Esophagus squamous epithelium (tissue), 5 donors: Measurements from ENCODE around the gene FFAR1. TPM values are rescaled to one million over a fixed set of nuclear protein-coding genes. Genes with fewer than 3 reads are reported as not detected.
A peak's percentile ranks its signal among the peaks of the same experiment; 100 is the strongest.

Source experiments
- DNase-seq: peaks from one replicate; lab custom pipeline; 2025; lab: John Stamatoyannopoulos, UW
- H3K27ac ChIP-seq, 4 donors: fragments of 200-600 bp; sonication (generic); one replicate each; pipeline ENCODE4 v1.5.1; 2016 to 2019; ENCODE audit warnings: mild to moderate bottlenecking in 1 of 4
- H3K27me3 ChIP-seq, 4 donors: fragments of 200-600 bp; sonication (generic); 1 replicate in 3 of 4; 2 replicates in 1 of 4; pipeline versions ENCODE4 v1.5.1 to v1.6.0; 2017 to 2021; ENCODE audit warnings: antibody characterized with exemption in 1 of 4
- H3K36me3 ChIP-seq, 3 donors: fragments of 200-600 bp; sonication (generic); one replicate each; pipeline ENCODE4 v1.5.1; 2016 to 2019
- H3K4me1 ChIP-seq, 3 donors: fragments of 200-600 bp; sonication (generic); one replicate each; pipeline ENCODE4 v1.5.1; 2017 to 2019
- H3K4me3 ChIP-seq, 4 donors: fragments of 200-600 bp; sonication (generic); 1 replicate in 3 of 4; 2 replicates in 1 of 4; pipeline ENCODE4 v1.5.1; 2016 to 2019; ENCODE audit warnings: mild to moderate bottlenecking in 2 of 4, moderate library complexity in 1 of 4
- H3K9me3 ChIP-seq, 3 donors: fragments of 200-600 bp; sonication (generic); one replicate each; pipeline ENCODE4 v1.5.1; 2016 to 2019
- CTCF ChIP-seq, 6 experiments: fragments of 450-650 bp in 4 of 6; fragments of 200-600 bp in 2 of 6; sonication (generic) in 2 of 6; IDR thresholded peaks; one replicate each; pipeline ENCODE4 v1.5.1; 2016 to 2019; ENCODE audit warnings: antibody characterized with exemption in 6 of 6, mild to moderate bottlenecking in 4 of 6, moderate library complexity in 4 of 6
- POLR2A ChIP-seq, 4 donors: fragments of 450-650 bp; IDR thresholded peaks; one replicate each; pipeline ENCODE4 v1.6.1; 2017; ENCODE audit warnings: antibody characterized with exemption in 4 of 4, mild to moderate bottlenecking in 4 of 4, moderate library complexity in 3 of 4
- WGBS, 2 donors: methylation state at CpG; one replicate each; pipeline ENCODE4 v1.1.5; 2018; 5-methylcytosine and 5-hydroxymethylcytosine counted together
- intact Hi-C: fragments of 100-400 bp; cut with DNase I; formaldehyde crosslinking; loops from one replicate; pipeline ENCODE4 v1.15.0; 2022
- total RNA-seq, 4 donors: library from RNA; depleted of rRNA; stranded (reverse); fragments of >200 nt; gene quantifications; one replicate each; pipeline ENCODE4 v1.1.0, GENCODE V29; 2016
- donor health status: DM: yes; HTN: yes; CAD: no.

Gene FFAR1
- total RNA-seq, 4 donors from 2014 or later = not detected

- Histone ChIP-seq H3K4me3 (no peak overlapping the region), H3K36me3 (no peaks in the 10 kb centered on the region), H3K4me1 (peaks cover 2 to 22% (median 5%) of the 10 kb centered on the region in 3 donors), H3K27ac (no peak overlapping the region), H3K27me3 (peaks cover 0 to 34% (median 0%) of the 10 kb centered on the region in 4 donors), H3K9me3 (no peaks in the 10 kb centered on the region)
- DNase-seq = no peak
- intact Hi-C loops = no loop called here
- 64 to 80% methylated on average over 5 to 6 of the region's 9 CpGs for WGBS, 2 donors
- TF ChIP-seq POLR2A (IDR thresholded peaks at IDR 0.05) (no peak), CTCF (IDR thresholded peaks at IDR 0.05) (no peak)
Observed at GRCh38 chr19:35315883-35316282, 31.8 kb upstream of the FFAR1 start.

GRCh38 chr19:35316560-35316959 is 31.1 kb upstream of the FFAR1 start:
- Histone ChIP-seq H3K4me3 (no peak overlapping the region), H3K9me3 (no peaks in the 10 kb centered on the region), H3K27me3 (peaks cover 0 to 36% (median 0%) of the 10 kb centered on the region in 4 donors), H3K36me3 (no peaks in the 10 kb centered on the region), H3K27ac (no peak overlapping the region), H3K4me1 (peaks cover 2 to 22% (median 5%) of the 10 kb centered on the region in 3 donors)
- intact Hi-C loops = no loop called here
- no peak for DNase-seq
- 66 to 81% methylated on average over 9 of the region's 9 CpGs for WGBS, 2 donors
- TF ChIP-seq POLR2A (IDR thresholded peaks at IDR 0.05) = no peak
- TF ChIP-seq CTCF (IDR thresholded peaks at IDR 0.05) = no peak

GRCh38 chr19:35317464-35318043 is 30.1 kb upstream of the FFAR1 start:
- TF ChIP-seq CTCF (IDR thresholded peaks at IDR 0.05) (no peak), POLR2A (IDR thresholded peaks at IDR 0.05) (no peak)
- Histone ChIP-seq H3K9me3 (peaks cover 0 to 8% (median 0%) of the 10 kb centered on the region in 3 donors), H3K4me3 (no peak overlapping the region), H3K36me3 (no peaks in the 10 kb centered on the region), H3K27ac (peak overlapping the region in 3 of 4 donors; percentile 9 to 37 (median 14)), H3K27me3 (peaks cover 0 to 27% (median 0%) of the 10 kb centered on the region in 4 donors), H3K4me1 (peaks cover 2 to 22% (median 5%) of the 10 kb centered on the region in 3 donors)
- DNase-seq = no peak
- 63 to 85% methylated on average over 5 to 7 of the region's 7 CpGs for whole genome bisulfite sequencing, 2 donors
- intact Hi-C loops = no loop called here

GRCh38 chr19:35318679-35319448 is 28.8 kb upstream of the FFAR1 start:
- 38 to 39% methylated on average over 15 to 16 of the region's 16 CpGs for WGBS, 2 donors
- H3K27me3 ChIP-seq = peaks cover 0 to 16% (median 0%) of the 10 kb centered on the region in 4 donors
- H3K4me1 ChIP-seq = peaks cover 2 to 22% (median 5%) of the 10 kb centered on the region in 3 donors
- H3K27ac ChIP-seq = peak overlapping the region in 3 of 4 donors; percentile 30 to 67 (median 61)
- no peak overlapping the region for H3K4me3 ChIP-seq
- intact Hi-C loops = no loop called here
- no peaks in the 10 kb centered on the region for H3K36me3 ChIP-seq
- no peak for DNase-seq
- no peak for TF ChIP-seq POLR2A (IDR thresholded peaks at IDR 0.05)
- no peak for TF ChIP-seq CTCF (IDR thresholded peaks at IDR 0.05)
- H3K9me3 ChIP-seq = peaks cover 0 to 8% (median 0%) of the 10 kb centered on the region in 3 donors
